ENCODE measurements around the gene UNK. TPM values are rescaled to one million over a fixed set of nuclear protein-coding genes. Genes with fewer than 3 reads are reported as not detected.

UNK gene
- total and polyA plus RNA-seq, 2 donors (not counting 1 experiment from before 2014, with no cell fraction given), result 35.5 to 70.3 TPM

- no peaks in the 10 kb centered on the region for H3K27me3 Mint-ChIP-seq
- WGBS (ENCODE audit: insufficient coverage), result 90% methylated on average over 7 of the region's 7 CpGs
- ATAC-seq (ENCODE audit: low read depth) (no peak), DNase-seq (no peak)
- H3K27ac Mint-ChIP-seq, result peak overlapping the region; percentile 32
- no peaks in the 10 kb centered on the region for H3K79me2 ChIP-seq (ENCODE audit: control insufficient read depth, insufficient read depth, low read length)
- H4K20me1 ChIP-seq (ENCODE audit: control insufficient read depth, insufficient read depth, low read length, poor library complexity, severe bottlenecking), result no peaks in the 10 kb centered on the region
- POLR2A ChIA-PET, result interaction anchor here (1.3 kb wide), 1 partner anchor 57 kb away, joined by 6 read pairs; the partner anchor contains the start of gene GALK1
- intact Hi-C loops (cut with micrococcal nuclease), result no loop called here
- no peak overlapping the region for H3K27ac ChIP-seq (ENCODE audit: low read length in 2 of 2)
- peaks cover 0 to 4% of the 10 kb centered on the region in 2 donors for H3K4me1 ChIP-seq (ENCODE audit: control insufficient read depth in 2 of 2, insufficient read depth in 2 of 2, low read length in 2 of 2)
- no peaks in the 10 kb centered on the region for H3K9me3 ChIP-seq (ENCODE audit: control extremely low read depth in 1 of 3, control insufficient read depth in 2 of 3, insufficient read depth in 1 of 3, low read length in 2 of 3)
- no peaks in the 10 kb centered on the region for H3K27me3 ChIP-seq (replicated peaks in 1 of 4; ENCODE audit: control extremely low read depth in 1 of 4, control insufficient read depth in 3 of 4, insufficient read depth in 4 of 4, low read length in 3 of 4)
- no peak overlapping the region for H3K4me3 Mint-ChIP-seq
- no peaks in the 10 kb centered on the region for H3K9me3 Mint-ChIP-seq (ENCODE audit: insufficient read depth)
- H3K4me2 ChIP-seq (replicated peaks; ENCODE audit: low read depth, low read length, poor library complexity, severe bottlenecking), result no peak overlapping the region
- H3K4me3 ChIP-seq (ENCODE audit: control extremely low read depth in 1 of 5, extremely low read depth in 1 of 5, insufficient read depth in 1 of 5, low read depth in 2 of 5, low read length in 4 of 5), result no peak overlapping the region
- H2AFZ ChIP-seq (ENCODE audit: insufficient read depth, low read depth, low read length, poor library complexity, severe bottlenecking), result no peak overlapping the region
- CTCF ChIA-PET, result interaction anchor here (0.9 to 1.7 kb wide), 6 partner anchors 9 to 72 kb away, joined by 3 to 4 read pairs (median 3); partner anchors contain the start of gene GALK1
- no peak overlapping the region for H3K9ac ChIP-seq (ENCODE audit: low read length)
- TF ChIP-seq CTCF (IDR thresholded peaks at IDR 0.05) (no peak), EZH2 (IDR thresholded peaks at IDR 0.05; ENCODE audit: borderline replicate concordance, insufficient read depth, low read depth, low read length, poor library complexity, severe bottlenecking) (no peak)
- peaks cover 10% of the 10 kb centered on the region for H3K4me1 Mint-ChIP-seq
- peaks cover 0 to 74% of the 10 kb centered on the region in 2 experiments for H3K36me3 ChIP-seq (replicated peaks in 1 of 2; ENCODE audit: control extremely low read depth in 1 of 2, control insufficient read depth in 1 of 2, extremely low read depth in 1 of 2, insufficient read depth in 2 of 2, low read length in 1 of 2)
Observed at GRCh38 chr17:75821552-75821951, 36.9 kb downstream of the UNK start.

GRCh38 chr17:75822119-75822799 is 37.7 kb downstream of the UNK start:
- Histone ChIP-seq H3K9me3 (ENCODE audit: control extremely low read depth in 1 of 3, control insufficient read depth in 2 of 3, insufficient read depth in 1 of 3, low read length in 2 of 3) (no peaks in the 10 kb centered on the region), H3K27me3 (replicated peaks in 1 of 4; ENCODE audit: control extremely low read depth in 1 of 4, control insufficient read depth in 3 of 4, insufficient read depth in 4 of 4, low read length in 3 of 4) (no peaks in the 10 kb centered on the region), H3K27ac (ENCODE audit: low read length in 2 of 2) (no peak overlapping the region), H3K4me1 (ENCODE audit: control insufficient read depth in 2 of 2, insufficient read depth in 2 of 2, low read length in 2 of 2) (peaks cover 5 to 9% of the 10 kb centered on the region in 2 donors), H3K9ac (ENCODE audit: low read length) (no peak overlapping the region), H3K4me3 (ENCODE audit: control extremely low read depth in 1 of 5, extremely low read depth in 1 of 5, insufficient read depth in 1 of 5, low read depth in 2 of 5, low read length in 4 of 5) (no peak overlapping the region), H4K20me1 (ENCODE audit: control insufficient read depth, insufficient read depth, low read length, poor library complexity, severe bottlenecking) (no peaks in the 10 kb centered on the region), H3K4me2 (replicated peaks; ENCODE audit: low read depth, low read length, poor library complexity, severe bottlenecking) (no peak overlapping the region), H3K79me2 (ENCODE audit: control insufficient read depth, insufficient read depth, low read length) (no peaks in the 10 kb centered on the region), H3K36me3 (replicated peaks in 1 of 2; ENCODE audit: control extremely low read depth in 1 of 2, control insufficient read depth in 1 of 2, extremely low read depth in 1 of 2, insufficient read depth in 2 of 2, low read length in 1 of 2) (peaks cover 0 to 71% of the 10 kb centered on the region in 2 experiments), H2AFZ (ENCODE audit: insufficient read depth, low read depth, low read length, poor library complexity, severe bottlenecking) (no peak overlapping the region)
- WGBS (ENCODE audit: insufficient coverage), result 68% methylated on average over 18 of the region's 18 CpGs
- no peak for TF ChIP-seq CTCF (IDR thresholded peaks at IDR 0.05)
- TF ChIP-seq EZH2 (IDR thresholded peaks at IDR 0.05; ENCODE audit: borderline replicate concordance, insufficient read depth, low read depth, low read length, poor library complexity, severe bottlenecking), result no peak
- DNase-seq, result no peak
- H3K27ac Mint-ChIP-seq, result peak overlapping the region; percentile 32
- no peak for ATAC-seq (ENCODE audit: low read depth)
- H3K4me1 Mint-ChIP-seq, result peaks cover 14% of the 10 kb centered on the region
- no peak overlapping the region for H3K4me3 Mint-ChIP-seq
- H3K27me3 Mint-ChIP-seq, result no peaks in the 10 kb centered on the region
- ChIA-PET POLR2A (interaction anchor here (0.6 kb wide), 1 partner anchor 52 kb away, joined by 3 read pairs; no protein-coding TSS in a partner anchor), CTCF (interaction anchor here (1.2 to 1.7 kb wide), 5 partner anchors 16 to 73 kb away, joined by 3 to 4 read pairs (median 3); partner anchors contain the start of gene GALK1)
- intact Hi-C loops (cut with micrococcal nuclease), result no loop called here
- H3K9me3 Mint-ChIP-seq (ENCODE audit: insufficient read depth), result no peaks in the 10 kb centered on the region

Data from B cell (primary cell).